Measurements from ENCODE around the gene RPS2.

The RPS2 gene

GRCh38 chr16:1980770-1981087 lies 16.1 kb upstream of the RPS2 start:
- ATAC-seq, result no peak
- TF ChIP-seq RARB (CRISPR knock-in tag; IDR thresholded peaks at IDR 0.05), result no peak
- no peak for TF ChIP-seq ZNF565 (CRISPR knock-in tag; conservative IDR thresholded peaks at IDR 0.05; ENCODE audit: low read depth)
- no peak for TF ChIP-seq ESRRG (CRISPR knock-in tag; IDR thresholded peaks at IDR 0.05)

GRCh38 chr16:1980030-1980769 lies 15.6 kb upstream of the RPS2 start:
- TF ChIP-seq OSR1 (CRISPR knock-in tag; IDR thresholded peaks at IDR 0.05), result no peak
- no peak for TF ChIP-seq PATZ1 (CRISPR knock-in tag; IDR thresholded peaks at IDR 0.05; ENCODE audit: borderline replicate concordance)
- no peak for TF ChIP-seq SNAI2 (CRISPR knock-in tag; IDR thresholded peaks at IDR 0.05)
- TF ChIP-seq CSDC2 (CRISPR knock-in tag; IDR thresholded peaks at IDR 0.05), result no peak
- no peak for ATAC-seq

GRCh38 chr16:1979271-1980029 lies 14.8 kb upstream of the RPS2 start:
- TF ChIP-seq BACH2 (CRISPR knock-in tag; IDR thresholded peaks at IDR 0.05; ENCODE audit: borderline replicate concordance) (no peak), TSHZ2 (CRISPR knock-in tag; IDR thresholded peaks at IDR 0.05) (no peak), ZFP3 (CRISPR knock-in tag; IDR thresholded peaks at IDR 0.05) (no peak), ZFP30 (CRISPR knock-in tag; IDR thresholded peaks at IDR 0.05) (no peak), POU6F1 (CRISPR knock-in tag; IDR thresholded peaks at IDR 0.05; ENCODE audit: borderline replicate concordance, low read depth) (no peak), GLIS3 (CRISPR knock-in tag; IDR thresholded peaks at IDR 0.05) (no peak), ZNF70 (CRISPR knock-in tag; IDR thresholded peaks at IDR 0.05) (no peak), ZC3H10 (CRISPR knock-in tag; IDR thresholded peaks at IDR 0.05) (no peak)
- no peak for ATAC-seq

- no peak for ATAC-seq
- TF ChIP-seq ARNTL (CRISPR knock-in tag; IDR thresholded peaks at IDR 0.05; ENCODE audit: borderline replicate concordance, low read depth), result no peak
- no peak for TF ChIP-seq BACH2 (CRISPR knock-in tag; IDR thresholded peaks at IDR 0.05; ENCODE audit: borderline replicate concordance)
- no peak for TF ChIP-seq TOX (CRISPR knock-in tag; IDR thresholded peaks at IDR 0.05; ENCODE audit: borderline replicate concordance)
Observed at GRCh38 chr16:1978476-1979120, 14.0 kb upstream of the RPS2 start.

- no peak for ATAC-seq
- no peak for TF ChIP-seq PPARA (CRISPR knock-in tag; IDR thresholded peaks at IDR 0.05; ENCODE audit: borderline replicate concordance)
- TF ChIP-seq CSRNP3 (CRISPR knock-in tag; IDR thresholded peaks at IDR 0.05), result no peak
- TF ChIP-seq ARNTL (CRISPR knock-in tag; IDR thresholded peaks at IDR 0.05; ENCODE audit: borderline replicate concordance, low read depth), result no peak
- TF ChIP-seq ZC3H10 (CRISPR knock-in tag; IDR thresholded peaks at IDR 0.05), result no peak
- no peak for TF ChIP-seq TSHZ2 (CRISPR knock-in tag; IDR thresholded peaks at IDR 0.05)
- no peak for TF ChIP-seq ZNF8 (CRISPR knock-in tag; IDR thresholded peaks at IDR 0.05)
- TF ChIP-seq GLIS3 (CRISPR knock-in tag; IDR thresholded peaks at IDR 0.05), result no peak
- no peak for TF ChIP-seq ESRRG (CRISPR knock-in tag; IDR thresholded peaks at IDR 0.05)
- TF ChIP-seq ZFP30 (CRISPR knock-in tag; IDR thresholded peaks at IDR 0.05), result no peak
- no peak for TF ChIP-seq TCF4 (CRISPR knock-in tag; IDR thresholded peaks at IDR 0.05; ENCODE audit: borderline replicate concordance)
- no peak for TF ChIP-seq TOX (CRISPR knock-in tag; IDR thresholded peaks at IDR 0.05; ENCODE audit: borderline replicate concordance)
- no peak for TF ChIP-seq CSDC2 (CRISPR knock-in tag; IDR thresholded peaks at IDR 0.05)
- no peak for TF ChIP-seq ZNF565 (CRISPR knock-in tag; conservative IDR thresholded peaks at IDR 0.05; ENCODE audit: low read depth)
Observed at GRCh38 chr16:1977875-1978268, 13.2 kb upstream of the RPS2 start.

All from SK-N-SH treated with all-trans-retinoic acid at 6 μM for 48 hours (cell line).